CD8-positive, alpha-beta memory T cell (primary cell): Measurements from ENCODE around the gene BCAP31. TPM values are rescaled to one million over a fixed set of nuclear protein-coding genes. Genes with fewer than 3 reads are reported as not detected.
"Not testable (repeated sequence)": the region's sequence is repeated elsewhere in the genome, so short reads cannot be mapped to it uniquely, and the experiment has no call there.

Experiments
- CTCF ChIA-PET: fragments of 350-600 bp; sonication (Branson Sonifier 250); formaldehyde crosslinking; loops from one replicate; lab custom pipeline; 2021; ENCODE audit warnings: antibody characterized with exemption; lab: Charles Lee
- POLR2A ChIA-PET: fragments of 350-600 bp; sonication (Branson Sonifier 250); formaldehyde crosslinking; loops from one replicate; lab custom pipeline; 2021; ENCODE audit warnings: antibody characterized with exemption; lab: Charles Lee
- DNase-seq, 5 donors: peaks; one replicate each; pipeline versions ENCODE4 v3.0.0 to v3.0.0-alpha.2; 2020 to 2022; ENCODE audit warnings: mixed read lengths in 1 of 5
- H3K27ac ChIP-seq: one replicate; pipeline ENCODE4 v1.7.0; 2013; ENCODE audit warnings: low read depth, mild to moderate bottlenecking, low read length, moderate library complexity
- H3K27me3 ChIP-seq: 2 replicates; pipeline ENCODE4 v1.7.0; 2013; ENCODE audit warnings: low read length, mild to moderate bottlenecking; ENCODE audit not compliant: insufficient read depth, poor library complexity, severe bottlenecking
- H3K36me3 ChIP-seq: 2 replicates; pipeline ENCODE4 v1.7.0; 2013; ENCODE audit warnings: mild to moderate bottlenecking, low read length, moderate library complexity; ENCODE audit not compliant: insufficient read depth
- H3K4me1 ChIP-seq: 2 replicates; pipeline ENCODE4 v1.7.0; 2013; ENCODE audit warnings: mild to moderate bottlenecking, low read length, moderate library complexity; ENCODE audit not compliant: insufficient read depth
- H3K4me3 ChIP-seq: 2 replicates; pipeline ENCODE4 v1.7.0; 2013; ENCODE audit warnings: mild to moderate bottlenecking, low read length
- H3K9me3 ChIP-seq: 2 replicates; pipeline ENCODE4 v1.7.0; 2013; ENCODE audit warnings: mild to moderate bottlenecking, low read length
- H3K27ac Mint-ChIP-seq, 8 donors: one replicate each; pipeline ENCODE4 v1.8.0; 2020 to 2021; ENCODE audit warnings: mixed read lengths in 8 of 8, mild to moderate bottlenecking in 6 of 8, inconsistent platforms in 3 of 8, moderate library complexity in 3 of 8
- H3K27me3 Mint-ChIP-seq, 2 donors: one replicate each; pipeline ENCODE4 v1.8.0; 2020 to 2021; ENCODE audit warnings: mixed read lengths in 2 of 2, mild to moderate bottlenecking in 1 of 2, moderate library complexity in 1 of 2
- H3K36me3 Mint-ChIP-seq, 3 donors: one replicate each; pipeline ENCODE4 v1.8.0; 2020 to 2021; ENCODE audit warnings: mixed read lengths in 3 of 3, inconsistent platforms in 1 of 3, mild to moderate bottlenecking in 1 of 3
- H3K4me1 Mint-ChIP-seq, 3 donors: one replicate each; pipeline ENCODE4 v1.8.0; 2020 to 2021; ENCODE audit warnings: mixed read lengths in 3 of 3, inconsistent platforms in 1 of 3, mild to moderate bottlenecking in 1 of 3
- H3K4me3 Mint-ChIP-seq, 7 donors: one replicate each; pipeline ENCODE4 v1.8.0; 2020 to 2021; ENCODE audit warnings: mixed read lengths in 7 of 7, mild to moderate bottlenecking in 6 of 7, moderate library complexity in 4 of 7, inconsistent platforms in 2 of 7
- H3K9me3 Mint-ChIP-seq, 5 donors: one replicate each; pipeline ENCODE4 v1.8.0; 2020 to 2022; ENCODE audit warnings: mixed read lengths in 5 of 5, mild to moderate bottlenecking in 3 of 5, moderate library complexity in 2 of 5, inconsistent platforms in 1 of 5
- polyA plus RNA-seq: library from polyadenylated mRNA; unstranded; fragments of 300-500 nt; fragmentation: Illumina TruSeq; gene quantifications from one replicate; pipeline ENCODE4 v1.2.3, GENCODE V29; 2021
- total RNA-seq, 2 experiments: library from RNA; stranded (reverse); gene quantifications; one replicate each; pipeline ENCODE4 v1.2.3, GENCODE V29; 2021

Gene BCAP31
- total and polyA plus RNA-seq, 3 experiments from 2014 or later, result 140 to 333 (median 153) TPM

GRCh38 chrX:153696100-153696499 lies 28.1 kb downstream of the BCAP31 start:
- Histone ChIP-seq H3K27me3 (no peaks in the 10 kb centered on the region), H3K27ac (no peak overlapping the region), H3K4me1 (no peaks in the 10 kb centered on the region), H3K36me3 (no peaks in the 10 kb centered on the region), H3K9me3 (no peaks in the 10 kb centered on the region), H3K4me3 (no peak overlapping the region)
- Mint-ChIP-seq H3K27ac (peak overlapping the region in 1 of 8 donors; percentile 47), H3K4me3 (no peak overlapping the region), H3K4me1 (no peaks in the 10 kb centered on the region), H3K36me3 (peaks cover 0 to 40% (median 0%) of the 10 kb centered on the region in 3 donors), H3K27me3 (peaks cover 0 to 5% of the 10 kb centered on the region in 2 donors), H3K9me3 (no peaks in the 10 kb centered on the region)
- ChIA-PET POLR2A (no interaction called here), CTCF (no interaction called here)
- no peak for DNase-seq

- H3K4me3 ChIP-seq, result no peak overlapping the region
- CTCF ChIA-PET, result no interaction called here
- Mint-ChIP-seq H3K36me3 (peaks cover 0 to 32% (median 0%) of the 10 kb centered on the region in 3 donors), H3K27ac (no peak overlapping the region), H3K4me3 (no peak overlapping the region), H3K4me1 (no peaks in the 10 kb centered on the region), H3K9me3 (no peaks in the 10 kb centered on the region), H3K27me3 (peaks cover 0 to 5% of the 10 kb centered on the region in 2 donors)
- no peaks in the 10 kb centered on the region for H3K36me3 ChIP-seq
- no peak for DNase-seq
- H3K27ac ChIP-seq, result no peak overlapping the region
- H3K4me1 ChIP-seq, result no peaks in the 10 kb centered on the region
- H3K27me3 ChIP-seq, result no peaks in the 10 kb centered on the region
- H3K9me3 ChIP-seq, result no peaks in the 10 kb centered on the region
- POLR2A ChIA-PET, result no interaction called here
Observed at GRCh38 chrX:153694687-153695270, 29.4 kb downstream of the BCAP31 start.

- CTCF ChIA-PET, H3K27me3 ChIP-seq, H3K4me1 Mint-ChIP-seq, H3K27me3 Mint-ChIP-seq, H3K4me1 ChIP-seq, H3K4me3 ChIP-seq, H3K9me3 ChIP-seq, H3K9me3 Mint-ChIP-seq, H3K4me3 Mint-ChIP-seq, H3K36me3 ChIP-seq, DNase-seq, POLR2A ChIA-PET, H3K27ac Mint-ChIP-seq, H3K27ac ChIP-seq: not testable (repeated sequence)
- peaks cover 0 to 31% (median 0%) of the 10 kb centered on the region in 3 donors for H3K36me3 Mint-ChIP-seq
Observed at GRCh38 chrX:153694256-153694655, 29.9 kb downstream of the BCAP31 start.

GRCh38 chrX:153693216-153694086 lies 30.7 kb downstream of the BCAP31 start:
- ChIA-PET CTCF (no interaction called here), POLR2A (no interaction called here)
- Mint-ChIP-seq H3K27me3 (peaks cover 0 to 5% of the 10 kb centered on the region in 2 donors), H3K9me3 (no peaks in the 10 kb centered on the region), H3K4me3 (no peak overlapping the region), H3K36me3 (peaks cover 0 to 26% (median 0%) of the 10 kb centered on the region in 3 donors), H3K27ac (peak overlapping the region in 2 of 8 donors; percentile 60 to 84), H3K4me1 (no peaks in the 10 kb centered on the region)
- no peak overlapping the region for H3K4me3 ChIP-seq
- H3K9me3 ChIP-seq, result no peaks in the 10 kb centered on the region
- H3K4me1 ChIP-seq, result no peaks in the 10 kb centered on the region
- no peaks in the 10 kb centered on the region for H3K27me3 ChIP-seq
- no peak overlapping the region for H3K27ac ChIP-seq
- no peak for DNase-seq
- H3K36me3 ChIP-seq, result no peaks in the 10 kb centered on the region

GRCh38 chrX:153692611-153693156 lies 31.5 kb downstream of the BCAP31 start:
- ChIA-PET CTCF (no interaction called here), POLR2A (no interaction called here)
- H3K27ac Mint-ChIP-seq, result peak overlapping the region in 1 of 8 donors; percentile 47
- Histone ChIP-seq H3K27me3 (no peaks in the 10 kb centered on the region), H3K27ac (no peak overlapping the region), H3K9me3 (no peaks in the 10 kb centered on the region), H3K36me3 (no peaks in the 10 kb centered on the region), H3K4me1 (no peaks in the 10 kb centered on the region), H3K4me3 (no peak overlapping the region)
- no peaks in the 10 kb centered on the region for H3K9me3 Mint-ChIP-seq
- peaks cover 0 to 20% (median 0%) of the 10 kb centered on the region in 3 donors for H3K36me3 Mint-ChIP-seq
- no peak for DNase-seq
- H3K4me1 Mint-ChIP-seq, result no peaks in the 10 kb centered on the region
- no peak overlapping the region for H3K4me3 Mint-ChIP-seq
- H3K27me3 Mint-ChIP-seq, result peaks cover 0 to 4% of the 10 kb centered on the region in 2 donors

GRCh38 chrX:153692003-153692402 lies 32.2 kb downstream of the BCAP31 start:
- H3K27me3 ChIP-seq, result no peaks in the 10 kb centered on the region
- Mint-ChIP-seq H3K9me3 (no peaks in the 10 kb centered on the region), H3K36me3 (peaks cover 0 to 13% (median 0%) of the 10 kb centered on the region in 3 donors), H3K27me3 (peaks cover 0 to 3% of the 10 kb centered on the region in 2 donors), H3K4me1 (no peaks in the 10 kb centered on the region), H3K27ac (no peak overlapping the region), H3K4me3 (no peak overlapping the region)
- no peaks in the 10 kb centered on the region for H3K36me3 ChIP-seq
- H3K4me1 ChIP-seq, result no peaks in the 10 kb centered on the region
- no peak overlapping the region for H3K4me3 ChIP-seq
- ChIA-PET POLR2A (no interaction called here), CTCF (no interaction called here)
- DNase-seq, result no peak
- no peak overlapping the region for H3K27ac ChIP-seq
- H3K9me3 ChIP-seq, result no peaks in the 10 kb centered on the region

GRCh38 chrX:153691032-153691827 lies 33.0 kb downstream of the BCAP31 start:
- POLR2A ChIA-PET, H3K27ac Mint-ChIP-seq, H3K27me3 ChIP-seq, H3K4me1 Mint-ChIP-seq, H3K9me3 Mint-ChIP-seq, H3K36me3 Mint-ChIP-seq, H3K4me3 ChIP-seq, H3K27me3 Mint-ChIP-seq, H3K36me3 ChIP-seq, H3K4me1 ChIP-seq, H3K27ac ChIP-seq, DNase-seq, CTCF ChIA-PET, H3K9me3 ChIP-seq: not testable (repeated sequence)
- peak overlapping the region in 1 of 7 donors; percentile 51 for H3K4me3 Mint-ChIP-seq
